ENCODE data around the gene SRRT.

SRRT gene

GRCh38 chr7:100899432-100899831 lies 24.5 kb downstream of the SRRT start:
- no peaks in the 10 kb centered on the region for H3K79me2 ChIP-seq (ENCODE audit: low read length)
- no peak overlapping the region for H2AFZ ChIP-seq (ENCODE audit: low read depth, low read length)
- peaks cover 2% of the 10 kb centered on the region; the same call in 1 of the 2 replicates for H3K27me3 ChIP-seq (ENCODE audit: low read depth, low read length)
- no peak for TF ChIP-seq EZH2phosphoT487 (IDR thresholded peaks at IDR 0.05; ENCODE audit: low read depth)
- TF ChIP-seq CTCF (IDR thresholded peaks at IDR 0.05; ENCODE audit: low read depth, low read length): no peak
- no peaks in the 10 kb centered on the region for H4K20me1 ChIP-seq (ENCODE audit: insufficient read depth, low read length)
- no peak overlapping the region for H3K4me3 ChIP-seq (ENCODE audit: low read length)
- H3K36me3 ChIP-seq (replicated peaks; ENCODE audit: low read depth, low read length): no peaks in the 10 kb centered on the region
- no peak overlapping the region for H3K4me2 ChIP-seq (ENCODE audit: low read length)
- H3K27ac ChIP-seq (ENCODE audit: low read length): no peak overlapping the region
- no peaks in the 10 kb centered on the region for H3K9me3 ChIP-seq (ENCODE audit: insufficient read depth, low read length)
- H3K9ac ChIP-seq (ENCODE audit: low read length): no peak overlapping the region
- peaks cover 4% of the 10 kb centered on the region; the same call in 1 of the 2 replicates for H3K4me1 ChIP-seq (ENCODE audit: low read length)

GRCh38 chr7:100900978-100901377 lies 26.1 kb downstream of the SRRT start:
- Histone ChIP-seq H3K4me1 (ENCODE audit: low read length) (no peaks in the 10 kb centered on the region), H4K20me1 (ENCODE audit: insufficient read depth, low read length) (no peaks in the 10 kb centered on the region), H3K27ac (ENCODE audit: low read length) (no peak overlapping the region), H3K9me3 (ENCODE audit: insufficient read depth, low read length) (no peaks in the 10 kb centered on the region), H2AFZ (ENCODE audit: low read depth, low read length) (no peak overlapping the region), H3K4me2 (ENCODE audit: low read length) (no peak overlapping the region), H3K79me2 (ENCODE audit: low read length) (no peaks in the 10 kb centered on the region), H3K36me3 (replicated peaks; ENCODE audit: low read depth, low read length) (no peaks in the 10 kb centered on the region), H3K4me3 (ENCODE audit: low read length) (no peak overlapping the region), H3K27me3 (ENCODE audit: low read depth, low read length) (peaks cover 2% of the 10 kb centered on the region; the same call in 1 of the 2 replicates), H3K9ac (ENCODE audit: low read length) (no peak overlapping the region)
- TF ChIP-seq EZH2phosphoT487 (IDR thresholded peaks at IDR 0.05; ENCODE audit: low read depth) (no peak), CTCF (IDR thresholded peaks at IDR 0.05; ENCODE audit: low read depth, low read length) (no peak)

- no peak overlapping the region for H3K27ac ChIP-seq (ENCODE audit: low read length)
- peaks cover 2% of the 10 kb centered on the region; the same call in 1 of the 2 replicates for H3K27me3 ChIP-seq (ENCODE audit: low read depth, low read length)
- H3K9ac ChIP-seq (ENCODE audit: low read length): no peak overlapping the region
- no peaks in the 10 kb centered on the region for H4K20me1 ChIP-seq (ENCODE audit: insufficient read depth, low read length)
- H3K79me2 ChIP-seq (ENCODE audit: low read length): no peaks in the 10 kb centered on the region
- no peaks in the 10 kb centered on the region for H3K9me3 ChIP-seq (ENCODE audit: insufficient read depth, low read length)
- H2AFZ ChIP-seq (ENCODE audit: low read depth, low read length): no peak overlapping the region
- no peak overlapping the region for H3K4me3 ChIP-seq (ENCODE audit: low read length)
- no peak overlapping the region for H3K4me2 ChIP-seq (ENCODE audit: low read length)
- H3K4me1 ChIP-seq (ENCODE audit: low read length): no peaks in the 10 kb centered on the region
- H3K36me3 ChIP-seq (replicated peaks; ENCODE audit: low read depth, low read length): no peaks in the 10 kb centered on the region
- no peak for TF ChIP-seq EZH2phosphoT487 (IDR thresholded peaks at IDR 0.05; ENCODE audit: low read depth)
- no peak for TF ChIP-seq CTCF (IDR thresholded peaks at IDR 0.05; ENCODE audit: low read depth, low read length)
Measured at GRCh38 chr7:100901921-100902332, 27.0 kb downstream of the SRRT start.

GRCh38 chr7:100902638-100903037 lies 27.7 kb downstream of the SRRT start:
- no peaks in the 10 kb centered on the region for H4K20me1 ChIP-seq (ENCODE audit: insufficient read depth, low read length)
- no peak overlapping the region for H2AFZ ChIP-seq (ENCODE audit: low read depth, low read length)
- TF ChIP-seq CTCF (IDR thresholded peaks at IDR 0.05; ENCODE audit: low read depth, low read length): no peak
- TF ChIP-seq EZH2phosphoT487 (IDR thresholded peaks at IDR 0.05; ENCODE audit: low read depth): no peak
- no peaks in the 10 kb centered on the region for H3K79me2 ChIP-seq (ENCODE audit: low read length)
- peaks cover 2% of the 10 kb centered on the region; the same call in 1 of the 2 replicates for H3K27me3 ChIP-seq (ENCODE audit: low read depth, low read length)
- H3K27ac ChIP-seq (ENCODE audit: low read length): no peak overlapping the region
- no peaks in the 10 kb centered on the region for H3K36me3 ChIP-seq (replicated peaks; ENCODE audit: low read depth, low read length)
- no peaks in the 10 kb centered on the region for H3K4me1 ChIP-seq (ENCODE audit: low read length)
- no peaks in the 10 kb centered on the region for H3K9me3 ChIP-seq (ENCODE audit: insufficient read depth, low read length)
- no peak overlapping the region for H3K9ac ChIP-seq (ENCODE audit: low read length)
- H3K4me2 ChIP-seq (ENCODE audit: low read length): no peak overlapping the region
- H3K4me3 ChIP-seq (ENCODE audit: low read length): no peak overlapping the region

All from OCI-LY3 (cell line).